Measurements from ENCODE around the gene SCGB1A1.
A peak's percentile ranks its signal among the peaks of the same experiment; 100 is the strongest.
"Not testable (repeated sequence)": the region's sequence is repeated elsewhere in the genome, so short reads cannot be mapped to it uniquely, and the experiment has no call there.

SCGB1A1 gene

GRCh38 chr11:62444835-62445234 is 26.0 kb downstream of the SCGB1A1 start:
- Mint-ChIP-seq H3K9me3 (no peaks in the 10 kb centered on the region), H3K36me3 (no peaks in the 10 kb centered on the region)
- ATAC-seq, result no peak

GRCh38 chr11:62445314-62445740 is 26.5 kb downstream of the SCGB1A1 start:
- no peak overlapping the region for H3K4me3 Mint-ChIP-seq

More at GRCh38 chr11:62444835-62445234, 26.0 kb downstream of the SCGB1A1 start:
- H3K4me1 Mint-ChIP-seq, result peaks cover 23% of the 10 kb centered on the region
- H3K27me3 Mint-ChIP-seq, result no peaks in the 10 kb centered on the region
- H3K27ac Mint-ChIP-seq, result peak overlapping the region; percentile 95
- H3K4me3 Mint-ChIP-seq, result peak overlapping the region; percentile 92

GRCh38 chr11:62446091-62446490 is 27.3 kb downstream of the SCGB1A1 start:
- H3K36me3 Mint-ChIP-seq, result no peaks in the 10 kb centered on the region
- H3K4me1 Mint-ChIP-seq, result peaks cover 20% of the 10 kb centered on the region
- no peaks in the 10 kb centered on the region for H3K9me3 Mint-ChIP-seq
- H3K27ac Mint-ChIP-seq, result peak overlapping the region; percentile 2
- no peaks in the 10 kb centered on the region for H3K27me3 Mint-ChIP-seq
- ATAC-seq, result no peak
- no peak overlapping the region for H3K4me3 Mint-ChIP-seq

More at GRCh38 chr11:62445314-62445740, 26.5 kb downstream of the SCGB1A1 start:
- Mint-ChIP-seq H3K36me3 (no peaks in the 10 kb centered on the region), H3K4me1 (peaks cover 20% of the 10 kb centered on the region), H3K27me3 (no peaks in the 10 kb centered on the region), H3K9me3 (no peaks in the 10 kb centered on the region), H3K27ac (peak overlapping the region; percentile 95)
- no peak for ATAC-seq

- H3K4me1 Mint-ChIP-seq, result peaks cover 7% of the 10 kb centered on the region
- ATAC-seq, result no peak
- H3K27ac Mint-ChIP-seq, result no peak overlapping the region
- no peak overlapping the region for H3K4me3 Mint-ChIP-seq
- H3K9me3 Mint-ChIP-seq, result no peaks in the 10 kb centered on the region
- H3K36me3 Mint-ChIP-seq, result no peaks in the 10 kb centered on the region
- H3K27me3 Mint-ChIP-seq, result no peaks in the 10 kb centered on the region
Observed at GRCh38 chr11:62449451-62449851, 30.6 kb downstream of the SCGB1A1 start.

GRCh38 chr11:62449912-62450311 is 31.1 kb downstream of the SCGB1A1 start:
- not testable (repeated sequence) for H3K4me3 Mint-ChIP-seq, H3K9me3 Mint-ChIP-seq, ATAC-seq, H3K27me3 Mint-ChIP-seq, H3K27ac Mint-ChIP-seq, H3K36me3 Mint-ChIP-seq, H3K4me1 Mint-ChIP-seq

- no peak overlapping the region for H3K27ac Mint-ChIP-seq
- ATAC-seq, result no peak
- H3K9me3 Mint-ChIP-seq, result no peaks in the 10 kb centered on the region
- H3K36me3 Mint-ChIP-seq, result no peaks in the 10 kb centered on the region
- H3K4me1 Mint-ChIP-seq, result no peaks in the 10 kb centered on the region
- H3K4me3 Mint-ChIP-seq, result no peak overlapping the region
- no peaks in the 10 kb centered on the region for H3K27me3 Mint-ChIP-seq
Observed at GRCh38 chr11:62450543-62451240, 31.9 kb downstream of the SCGB1A1 start.

- no peaks in the 10 kb centered on the region for H3K4me1 Mint-ChIP-seq
- no peak overlapping the region for H3K4me3 Mint-ChIP-seq
- no peak overlapping the region for H3K27ac Mint-ChIP-seq
- no peak for ATAC-seq
- H3K27me3 Mint-ChIP-seq, result no peaks in the 10 kb centered on the region
- H3K9me3 Mint-ChIP-seq, result no peaks in the 10 kb centered on the region
- no peaks in the 10 kb centered on the region for H3K36me3 Mint-ChIP-seq
Observed at GRCh38 chr11:62451241-62451621, 32.4 kb downstream of the SCGB1A1 start.

GRCh38 chr11:62452261-62452660 is 33.4 kb downstream of the SCGB1A1 start:
- Mint-ChIP-seq H3K9me3 (no peaks in the 10 kb centered on the region), H3K4me3 (no peak overlapping the region), H3K27me3 (no peaks in the 10 kb centered on the region), H3K27ac (no peak overlapping the region), H3K4me1 (peaks cover 2% of the 10 kb centered on the region), H3K36me3 (no peaks in the 10 kb centered on the region)
- no peak for ATAC-seq

- H3K4me1 Mint-ChIP-seq, result peaks cover 5% of the 10 kb centered on the region
- ATAC-seq, result no peak
- H3K9me3 Mint-ChIP-seq, result no peaks in the 10 kb centered on the region
- no peak overlapping the region for H3K4me3 Mint-ChIP-seq
- H3K27ac Mint-ChIP-seq, result no peak overlapping the region
- no peaks in the 10 kb centered on the region for H3K36me3 Mint-ChIP-seq
- H3K27me3 Mint-ChIP-seq, result no peaks in the 10 kb centered on the region
Observed at GRCh38 chr11:62452839-62453468, 34.1 kb downstream of the SCGB1A1 start.

- Mint-ChIP-seq H3K36me3 (no peaks in the 10 kb centered on the region), H3K4me3 (no peak overlapping the region), H3K27ac (no peak overlapping the region), H3K9me3 (no peaks in the 10 kb centered on the region), H3K4me1 (peaks cover 5% of the 10 kb centered on the region), H3K27me3 (no peaks in the 10 kb centered on the region)
- no peak for ATAC-seq
Observed at GRCh38 chr11:62456630-62457029, 37.8 kb downstream of the SCGB1A1 start.

- peaks cover 12% of the 10 kb centered on the region for H3K4me1 Mint-ChIP-seq
- no peaks in the 10 kb centered on the region for H3K27me3 Mint-ChIP-seq
- ATAC-seq, result no peak
- H3K27ac Mint-ChIP-seq, result no peak overlapping the region
- no peaks in the 10 kb centered on the region for H3K9me3 Mint-ChIP-seq
- H3K36me3 Mint-ChIP-seq, result no peaks in the 10 kb centered on the region
- H3K4me3 Mint-ChIP-seq, result no peak overlapping the region
Observed at GRCh38 chr11:62457478-62457877, 38.6 kb downstream of the SCGB1A1 start.

GRCh38 chr11:62458212-62459002 is 39.6 kb downstream of the SCGB1A1 start:
- H3K4me3 Mint-ChIP-seq, result no peak overlapping the region
- no peaks in the 10 kb centered on the region for H3K9me3 Mint-ChIP-seq
- peak overlapping the region; percentile 17 for H3K27ac Mint-ChIP-seq
- H3K27me3 Mint-ChIP-seq, result no peaks in the 10 kb centered on the region
- peaks cover 13% of the 10 kb centered on the region for H3K4me1 Mint-ChIP-seq
- no peaks in the 10 kb centered on the region for H3K36me3 Mint-ChIP-seq
- no peak for ATAC-seq

- Mint-ChIP-seq H3K4me1 (peaks cover 13% of the 10 kb centered on the region), H3K4me3 (no peak overlapping the region), H3K9me3 (no peaks in the 10 kb centered on the region), H3K27me3 (no peaks in the 10 kb centered on the region), H3K27ac (peak overlapping the region; percentile 17), H3K36me3 (no peaks in the 10 kb centered on the region)
- ATAC-seq, result no peak
Observed at GRCh38 chr11:62459080-62459479, 40.2 kb downstream of the SCGB1A1 start.

- H3K36me3 Mint-ChIP-seq, result no peaks in the 10 kb centered on the region
- no peak for ATAC-seq
- no peaks in the 10 kb centered on the region for H3K9me3 Mint-ChIP-seq
- peaks cover 22% of the 10 kb centered on the region for H3K4me1 Mint-ChIP-seq
- no peaks in the 10 kb centered on the region for H3K27me3 Mint-ChIP-seq
- H3K27ac Mint-ChIP-seq, result peak overlapping the region; percentile 42
- H3K4me3 Mint-ChIP-seq, result no peak overlapping the region
Observed at GRCh38 chr11:62461740-62462507, 43.1 kb downstream of the SCGB1A1 start.

- Mint-ChIP-seq H3K36me3 (no peaks in the 10 kb centered on the region), H3K27me3 (no peaks in the 10 kb centered on the region), H3K4me1 (peaks cover 18% of the 10 kb centered on the region), H3K9me3 (no peaks in the 10 kb centered on the region), H3K27ac (peak overlapping the region; percentile 42), H3K4me3 (no peak overlapping the region)
- ATAC-seq, result no peak
Observed at GRCh38 chr11:62462508-62462892, 43.7 kb downstream of the SCGB1A1 start.
